Mesothelial cell of epicardium (in vitro differentiated cells): ENCODE data around the gene VPS51. TPM values are rescaled to one million over a fixed set of nuclear protein-coding genes. Genes with fewer than 3 reads are reported as not detected.

Experiments
- DNase-seq, 2 experiments: peaks; one replicate each; pipeline ENCODE4 v3.0.0; 2021; ENCODE audit warnings: low spot score in 2 of 2; ENCODE audit not compliant: unreplicated experiment in 2 of 2
- H3K27ac Mint-ChIP-seq: 2 replicates; pipeline ENCODE4 v1.8.0; 2021; ENCODE audit warnings: mixed read lengths
- H3K27me3 Mint-ChIP-seq: 2 replicates; pipeline ENCODE4 v1.8.0; 2021; ENCODE audit warnings: low read depth, mixed read lengths
- H3K36me3 Mint-ChIP-seq: 2 replicates; pipeline ENCODE4 v1.8.0; 2021; ENCODE audit warnings: mixed read lengths
- H3K4me1 Mint-ChIP-seq: 2 replicates; pipeline ENCODE4 v1.8.0; 2021; ENCODE audit warnings: mixed read lengths
- H3K4me3 Mint-ChIP-seq: 2 replicates; pipeline ENCODE4 v1.8.0; 2021; ENCODE audit warnings: mild to moderate bottlenecking, moderate library complexity, mixed read lengths
- H3K9me3 Mint-ChIP-seq: 2 replicates; pipeline ENCODE4 v1.8.0; 2021; ENCODE audit warnings: mixed read lengths
- CTCF ChIP-seq: fragments of 200-600 bp; sonication (generic); IDR thresholded peaks from one replicate; pipeline ENCODE4 v1.5.0; 2021; ENCODE audit warnings: antibody characterized with exemption; ENCODE audit not compliant: unreplicated experiment
- total RNA-seq: library from RNA; stranded (reverse); gene quantifications from 3 replicates; pipeline ENCODE4 v1.2.1, GENCODE V29; 2021

The VPS51 gene
- total RNA-seq, 1 donor from 2014 or later = 113 TPM

GRCh38 chr11:65056999-65057398 lies 39.0 kb upstream of the VPS51 start:
- Mint-ChIP-seq H3K27ac (no peak overlapping the region), H3K4me3 (no peak overlapping the region), H3K27me3 (peaks cover 6% of the 10 kb centered on the region), H3K9me3 (no peaks in the 10 kb centered on the region), H3K4me1 (no peaks in the 10 kb centered on the region), H3K36me3 (no peaks in the 10 kb centered on the region)
- no peak for DNase-seq
- TF ChIP-seq CTCF = no peak

- H3K27me3 Mint-ChIP-seq = peaks cover 8% of the 10 kb centered on the region
- H3K9me3 Mint-ChIP-seq = no peaks in the 10 kb centered on the region
- no peak for DNase-seq
- no peak for TF ChIP-seq CTCF
- H3K4me3 Mint-ChIP-seq = no peak overlapping the region
- no peaks in the 10 kb centered on the region for H3K4me1 Mint-ChIP-seq
- H3K36me3 Mint-ChIP-seq = no peaks in the 10 kb centered on the region
- H3K27ac Mint-ChIP-seq = no peak overlapping the region
These were observed 38.5 kb upstream of the VPS51 start for GRCh38 chr11:65057526-65057925.

- no peak for TF ChIP-seq CTCF
- no peaks in the 10 kb centered on the region for H3K4me1 Mint-ChIP-seq
- DNase-seq = no peak
- peaks cover 8% of the 10 kb centered on the region for H3K27me3 Mint-ChIP-seq
- H3K9me3 Mint-ChIP-seq = no peaks in the 10 kb centered on the region
- H3K36me3 Mint-ChIP-seq = no peaks in the 10 kb centered on the region
- H3K27ac Mint-ChIP-seq = no peak overlapping the region
- H3K4me3 Mint-ChIP-seq = no peak overlapping the region
These were observed 38.0 kb upstream of the VPS51 start for GRCh38 chr11:65058012-65058411.

- DNase-seq = no peak
- H3K36me3 Mint-ChIP-seq = no peaks in the 10 kb centered on the region
- TF ChIP-seq CTCF = no peak
- no peak within 1 kb of the TSS for H3K27ac Mint-ChIP-seq
- peaks cover 8% of the 10 kb centered on the region for H3K27me3 Mint-ChIP-seq
- no peaks in the 10 kb centered on the region for H3K4me1 Mint-ChIP-seq
- H3K4me3 Mint-ChIP-seq = no peak within 1 kb of the TSS
- no peaks in the 10 kb centered on the region for H3K9me3 Mint-ChIP-seq
These were observed 37.5 kb upstream of the VPS51 start, which contains the start of gene NAALADL1 for GRCh38 chr11:65058419-65059054. NAALADL1 (minus strand) TSS chr11:65058553; CDS start chr11:65058521, 32 bp downstream.

- no peak overlapping the region for H3K4me3 Mint-ChIP-seq
- no peak overlapping the region for H3K27ac Mint-ChIP-seq
- no peaks in the 10 kb centered on the region for H3K9me3 Mint-ChIP-seq
- H3K4me1 Mint-ChIP-seq = no peaks in the 10 kb centered on the region
- no peak for DNase-seq
- peaks cover 6% of the 10 kb centered on the region for H3K27me3 Mint-ChIP-seq
- H3K36me3 Mint-ChIP-seq = no peaks in the 10 kb centered on the region
- no peak for TF ChIP-seq CTCF
These were observed 36.5 kb upstream of the VPS51 start for GRCh38 chr11:65059523-65059922.
